ENCODE measurements around the gene IFNL2. TPM values are rescaled to one million over a fixed set of nuclear protein-coding genes. Genes with fewer than 3 reads are reported as not detected.

Gene IFNL2
- total and polyA plus RNA-seq, 9 of the 15 experiments (the other 6 are each of a cell fraction or from before 2014, with no cell fraction given) = not detected

- TF ChIP-seq GATA2 (CRISPR knock-in tag; IDR thresholded peaks at IDR 0.05) (no peak), ZNF311 (CRISPR knock-in tag; IDR thresholded peaks at IDR 0.05) (no peak)
Observed at GRCh38 chr19:39315933-39316332, 47.7 kb downstream of the IFNL2 start (continued).

DNA sequence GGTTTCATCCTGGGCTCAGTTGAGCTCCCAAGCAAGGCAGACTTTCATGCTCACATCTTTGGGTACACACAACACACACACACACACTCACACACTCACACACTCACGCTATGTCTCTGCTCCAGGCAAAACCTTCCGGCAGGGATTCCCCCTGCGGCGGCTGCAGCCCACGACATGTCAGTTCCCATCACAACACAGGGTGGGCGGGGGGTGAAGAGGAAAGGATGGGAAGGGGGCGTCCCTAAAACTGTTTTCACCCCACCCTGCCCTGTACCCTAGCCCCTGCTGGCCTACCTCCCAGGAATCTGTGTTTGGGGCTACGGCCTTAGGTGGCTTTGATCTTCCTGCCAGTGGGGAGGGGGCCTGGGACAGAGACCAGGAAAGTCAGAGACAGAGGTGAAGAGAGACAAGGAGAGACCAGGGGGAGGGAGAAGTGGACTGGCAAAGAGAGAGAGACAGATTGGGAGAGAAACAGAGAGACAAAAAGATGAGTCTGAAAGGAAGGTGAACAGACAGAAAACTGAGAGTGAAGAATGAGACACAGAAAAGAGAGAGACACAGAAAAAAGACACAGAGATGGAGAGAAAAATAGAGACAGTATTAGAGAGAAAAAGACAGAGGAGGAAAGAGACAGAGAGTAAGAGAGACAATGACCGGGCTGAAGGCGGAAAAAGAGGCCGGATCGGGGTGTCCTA lies 48.6 kb downstream of the IFNL2 start:
- Histone ChIP-seq H3K4me2 (ENCODE audit: insufficient read depth, low read length) (no peak overlapping the region), H4K20me1 (replicated peaks; ENCODE audit: control insufficient read depth, insufficient read depth, low read length) (no peaks in the 10 kb centered on the region), H3K9me3 (replicated peaks; ENCODE audit: control insufficient read depth, insufficient read depth, low read depth, low read length) (no peaks in the 10 kb centered on the region), H3K36me3 (ENCODE audit: control insufficient read depth, insufficient read depth, low read length) (peaks cover 58% of the 10 kb centered on the region; the same call in 2 of the 3 replicates), H2AFZ (ENCODE audit: low read depth, low read length) (no peak overlapping the region), H3K4me3 (no peak overlapping the region), H3K79me2 (ENCODE audit: control insufficient read depth, insufficient read depth, low read length) (peaks cover 20% of the 10 kb centered on the region), H3K4me1 (replicated peaks in 1 of 2; ENCODE audit: control insufficient read depth in 2 of 2, insufficient read depth in 2 of 2, low read length in 2 of 2) (peaks cover 3 to 15% of the 10 kb centered on the region in 2 experiments; a peak in 4 of 5 replicates), H3K9me1 (ENCODE audit: control insufficient read depth, insufficient read depth, low read length) (no peaks in the 10 kb centered on the region), H3K27ac (ENCODE audit: extremely low read depth, low read depth, low read length) (no peak overlapping the region), H3K9ac (ENCODE audit: insufficient read depth in 1 of 2, low read depth in 2 of 2, low read length in 2 of 2) (no peak overlapping the region), H3K27me3 (ENCODE audit: control insufficient read depth in 2 of 2, insufficient read depth in 2 of 2, low read length in 2 of 2) (no peaks in the 10 kb centered on the region)
- intact Hi-C loops (cut with micrococcal nuclease) (no loop called here), in situ Hi-C loops (cut with MboI) (no loop called here)
- WGBS (ENCODE audit: insufficient coverage, low coverage, missing lambda C conversion rate) = 91% methylated on average over 10 of the region's 12 CpGs
- CTCF ChIA-PET (ENCODE audit: low intra/inter-chr PET ratio) = no interaction called here
- DNase-seq (ENCODE audit: extremely low read depth in 1 of 4, low spot score in 3 of 4) (no peak), FAIRE-seq (no peak), ATAC-seq (no peak)
- POLR2A ChIA-PET = no interaction called here
- no peak for TF ChIP-seq JUNB (CRISPR knock-in tag; conservative IDR thresholded peaks at IDR 0.05)
- BruUV-seq (replicated peaks) = no TSS peak

- no peak for FAIRE-seq
- H3K4me2 ChIP-seq (ENCODE audit: insufficient read depth, low read length) = no peak overlapping the region
- BruUV-seq (replicated peaks) = no TSS peak
- TF ChIP-seq RCOR1 (IDR thresholded peaks at IDR 0.05; ENCODE audit: borderline replicate concordance in 1 of 2, low read depth in 2 of 2, low read length in 2 of 2) (peak in 1 of 2 experiments; percentile 52; a peak in 1 of 4 replicates), BCOR (IDR thresholded peaks at IDR 0.05) (peak; percentile 90), ZNF518B (CRISPR knock-in tag; IDR thresholded peaks at IDR 0.05) (no peak), PTBP1 (IDR thresholded peaks at IDR 0.05; ENCODE audit: low read depth, low read length) (no peak), KDM1A (IDR thresholded peaks at IDR 0.05) (peak in 1 of 2 experiments; percentile 65; a peak in 2 of 4 replicates), BCL6 (CRISPR knock-in tag; IDR thresholded peaks at IDR 0.05) (no peak), RBM25 (IDR thresholded peaks at IDR 0.05; ENCODE audit: low read depth, low read length, severe bottlenecking) (peak; percentile 98), GABPB1 (CRISPR knock-in tag; IDR thresholded peaks at IDR 0.05) (no peak), NRF1 (conservative IDR thresholded peaks at IDR 0.05 in 1 of 2, IDR thresholded peaks at IDR 0.05 in 1 of 2) (no peak)
Observed at GRCh38 chr19:39317476-39317875, 49.3 kb downstream of the IFNL2 start.

More at GRCh38 chr19:39317476-39317875, 49.3 kb downstream of the IFNL2 start:
- H3K4me1 ChIP-seq (replicated peaks in 1 of 2; ENCODE audit: control insufficient read depth in 2 of 2, insufficient read depth in 2 of 2, low read length in 2 of 2) = peaks cover 3 to 15% of the 10 kb centered on the region in 2 experiments; a peak in 4 of 5 replicates
- ATAC-seq (no peak), DNase-seq (ENCODE audit: extremely low read depth in 1 of 4, low spot score in 3 of 4) (no peak)
- in situ Hi-C loops (cut with MboI) = no loop called here
- ChIA-PET POLR2A (no interaction called here), CTCF (ENCODE audit: low intra/inter-chr PET ratio) (no interaction called here)
- H3K4me3 ChIP-seq = no peak overlapping the region
- no peak overlapping the region for H3K27ac ChIP-seq (ENCODE audit: extremely low read depth, low read depth, low read length)
- no peaks in the 10 kb centered on the region for H4K20me1 ChIP-seq (replicated peaks; ENCODE audit: control insufficient read depth, insufficient read depth, low read length)
- 79% methylated on average over 4 of the region's 4 CpGs for WGBS (ENCODE audit: insufficient coverage, low coverage, missing lambda C conversion rate)
- H3K9me3 ChIP-seq (replicated peaks; ENCODE audit: control insufficient read depth, insufficient read depth, low read depth, low read length) = no peaks in the 10 kb centered on the region
- H3K79me2 ChIP-seq (ENCODE audit: control insufficient read depth, insufficient read depth, low read length) = peaks cover 20% of the 10 kb centered on the region
- no peaks in the 10 kb centered on the region for H3K27me3 ChIP-seq (ENCODE audit: control insufficient read depth in 2 of 2, insufficient read depth in 2 of 2, low read length in 2 of 2)
- H3K9me1 ChIP-seq (ENCODE audit: control insufficient read depth, insufficient read depth, low read length) = no peaks in the 10 kb centered on the region
- peaks cover 51% of the 10 kb centered on the region; the same call in 2 of the 3 replicates for H3K36me3 ChIP-seq (ENCODE audit: control insufficient read depth, insufficient read depth, low read length)
- intact Hi-C loops (cut with micrococcal nuclease) = no loop called here
- no peak overlapping the region for H3K9ac ChIP-seq (ENCODE audit: insufficient read depth in 1 of 2, low read depth in 2 of 2, low read length in 2 of 2)
- H2AFZ ChIP-seq (ENCODE audit: low read depth, low read length) = no peak overlapping the region

Data from K562 (cell line).